A673 (cell line): ENCODE results near the gene MECR. TPM values are rescaled to one million over a fixed set of nuclear protein-coding genes. Genes with fewer than 3 reads are reported as not detected.
A peak's percentile ranks its signal among the peaks of the same experiment; 100 is the strongest.

Experiments
- BruUV-seq: library from RNA; stranded (reverse); fragments of 400-500 nt; replicated peaks from 2 replicates; lab custom pipeline; 2021; lab: Mats Ljungman, UMichigan
- CTCF ChIA-PET: fragments of 300-600 bp; sonication (Branson Sonifier 250); formaldehyde crosslinking; loops from one replicate; lab custom pipeline; 2022; ENCODE audit warnings: antibody characterized with exemption; lab: Charles Lee
- POLR2A ChIA-PET: fragments of 300-600 bp; sonication (Branson Sonifier 250); formaldehyde crosslinking; loops from one replicate; lab custom pipeline; 2022; ENCODE audit warnings: antibody characterized with exemption; ENCODE audit not compliant: low non-redundant PET; lab: Charles Lee
- DNase-seq: peaks from one replicate; pipeline ENCODE4 v3.0.0-alpha.2; 2015; ENCODE audit warnings: low spot score
- H3K27ac ChIP-seq: fragments of 200-600 bp; sonication (generic); 2 replicates; pipeline ENCODE4 v1.5.1; 2016; ENCODE audit warnings: mixed run types, low read depth, mild to moderate bottlenecking, mixed read lengths, antibody characterized with exemption, low read length; ENCODE audit not compliant: poor library complexity, severe bottlenecking
- H3K27me3 ChIP-seq: fragments of 200-600 bp; sonication (generic); replicated peaks from 2 replicates; pipeline ENCODE4 v1.6.1; 2017; ENCODE audit warnings: mixed run types, low read depth, mild to moderate bottlenecking, mixed read lengths, antibody characterized with exemption, low read length; ENCODE audit not compliant: insufficient read depth, poor library complexity
- H3K36me3 ChIP-seq: fragments of 200-600 bp; sonication (generic); 2 replicates; pipeline ENCODE4 v1.6.1; 2016; ENCODE audit warnings: mixed run types, mild to moderate bottlenecking, mixed read lengths, antibody characterized with exemption, low read length; ENCODE audit not compliant: insufficient read depth, poor library complexity, severe bottlenecking
- H3K4me1 ChIP-seq: fragments of 200-600 bp; sonication (generic); 2 replicates; pipeline ENCODE4 v1.6.1; 2017; ENCODE audit warnings: mixed run types, mild to moderate bottlenecking, mixed read lengths, antibody characterized with exemption, low read length; ENCODE audit not compliant: insufficient read depth, poor library complexity, severe bottlenecking
- H3K4me3 ChIP-seq: fragments of 200-600 bp; sonication (generic); 2 replicates; pipeline ENCODE4 v1.5.1; 2016; ENCODE audit warnings: low read depth, mixed run types, mild to moderate bottlenecking, mixed read lengths, low read length; ENCODE audit not compliant: poor library complexity, severe bottlenecking
- H3K9me3 ChIP-seq: fragments of 200-600 bp; sonication (generic); 2 replicates; pipeline ENCODE4 v1.6.1; 2016; ENCODE audit warnings: mixed run types, low read depth, mild to moderate bottlenecking, mixed read lengths, antibody characterized with exemption, low read length; ENCODE audit not compliant: poor library complexity, severe bottlenecking
- CTCF ChIP-seq: fragments of 300-800, 200-600 bp; sonication (generic); conservative IDR thresholded peaks from 2 replicates; pipeline ENCODE4 v1.5.1; 2017; ENCODE audit warnings: low read depth, mild to moderate bottlenecking, antibody characterized with exemption, low read length, moderate library complexity, mixed read lengths
- EZH2 ChIP-seq: fragments of 200-600 bp; sonication (generic); IDR thresholded peaks from 2 replicates; pipeline ENCODE4 v1.6.1; 2017; ENCODE audit warnings: borderline replicate concordance, low read depth, mild to moderate bottlenecking, mixed read lengths, antibody characterized with exemption, low read length; ENCODE audit not compliant: poor library complexity, severe bottlenecking
- intact Hi-C: fragments of 100-400 bp; cut with micrococcal nuclease; formaldehyde crosslinking; loops from one replicate; pipeline ENCODE4 v1.10.0; 2022; ENCODE audit not compliant: unreplicated experiment
- total RNA-seq: library from RNA; stranded (reverse); gene quantifications from 2 replicates; pipeline ENCODE4 v1.2.3, GENCODE V29; 2021

Gene MECR
- total RNA-seq, 1 experiment from 2014 or later, result 39.0 TPM

- CTCF ChIA-PET, result interaction anchor here (0.6 kb wide), 1 partner anchor 25 kb away, joined by 4 read pairs; no protein-coding TSS in a partner anchor
These were observed 62.8 kb downstream of the MECR start for GRCh38 chr1:29167904-29168303.

GRCh38 chr1:29166291-29166878, 64.3 kb downstream of the MECR start:
- TF ChIP-seq CTCF, result no peak
- no peak for TF ChIP-seq EZH2
- intact Hi-C loops, result no loop called here
- ChIA-PET CTCF (no interaction called here), POLR2A (interaction anchor here (0.7 kb wide), 1 partner anchor 251 kb away, joined by 6 read pairs; no protein-coding TSS in a partner anchor)
- no peaks in the 10 kb centered on the region for H3K27me3 ChIP-seq
- H3K27ac ChIP-seq, result peak overlapping the region; percentile 12
- H3K9me3 ChIP-seq, result no peaks in the 10 kb centered on the region
- DNase-seq, result no peak
- BruUV-seq, result no TSS peak
- H3K36me3 ChIP-seq, result peaks cover 54% of the 10 kb centered on the region
- H3K4me1 ChIP-seq, result peaks cover 61% of the 10 kb centered on the region
- H3K4me3 ChIP-seq, result no peak overlapping the region

More at GRCh38 chr1:29167904-29168303, 62.8 kb downstream of the MECR start:
- intact Hi-C loops, result no loop called here
- H3K4me1 ChIP-seq, result peaks cover 60% of the 10 kb centered on the region
- no peak for DNase-seq
- H3K4me3 ChIP-seq, result no peak overlapping the region
- TF ChIP-seq CTCF, result no peak
- no peak for TF ChIP-seq EZH2
- no TSS peak for BruUV-seq
- no peaks in the 10 kb centered on the region for H3K9me3 ChIP-seq
- no peaks in the 10 kb centered on the region for H3K27me3 ChIP-seq
- POLR2A ChIA-PET, result no interaction called here
- peaks cover 54% of the 10 kb centered on the region for H3K36me3 ChIP-seq
- no peak overlapping the region for H3K27ac ChIP-seq

DNA sequence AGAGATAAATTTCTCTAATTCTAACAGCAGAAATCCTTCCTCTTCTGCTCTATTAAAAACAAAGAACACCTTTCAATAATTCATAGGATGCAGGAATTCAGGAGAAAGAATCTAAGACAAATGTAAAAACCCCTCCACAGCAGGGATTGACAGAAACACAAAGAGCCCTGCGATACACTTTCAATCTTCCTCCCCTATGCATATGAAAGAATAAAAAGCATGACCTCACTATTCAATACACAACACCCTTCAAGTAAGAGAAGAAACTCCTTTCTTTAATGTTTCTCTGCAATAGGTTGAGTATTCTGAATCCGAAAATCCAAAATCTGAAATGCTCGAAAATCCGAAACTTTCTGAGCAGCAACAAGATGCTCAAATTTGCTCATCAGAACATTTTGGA, 66.1 kb downstream of the MECR start:
- POLR2A ChIA-PET, result no interaction called here
- intact Hi-C loops, result no loop called here
- Histone ChIP-seq H3K4me1 (peaks cover 46% of the 10 kb centered on the region), H3K36me3 (peaks cover 56% of the 10 kb centered on the region), H3K27me3 (no peaks in the 10 kb centered on the region), H3K4me3 (no peak overlapping the region), H3K27ac (peak overlapping the region; percentile 43), H3K9me3 (no peaks in the 10 kb centered on the region)
- BruUV-seq, result no TSS peak
- TF ChIP-seq EZH2 (no peak), CTCF (no peak)
- DNase-seq, result no peak
- CTCF ChIA-PET, result no interaction called here
